Stimulated activated CD4-positive, alpha-beta T cell treated with anti-CD3 and anti-CD28 coated beads, Interleukin-12 subunit alpha, Interleukin-12 subunit beta, amount 100 ng/mL, for 4 hours (primary cell): ENCODE measurements around the gene FAM83F.

Experiments
- DNase-seq: peaks from one replicate; pipeline ENCODE4 v3.0.0-alpha.2; 2020

Gene FAM83F

DNA sequence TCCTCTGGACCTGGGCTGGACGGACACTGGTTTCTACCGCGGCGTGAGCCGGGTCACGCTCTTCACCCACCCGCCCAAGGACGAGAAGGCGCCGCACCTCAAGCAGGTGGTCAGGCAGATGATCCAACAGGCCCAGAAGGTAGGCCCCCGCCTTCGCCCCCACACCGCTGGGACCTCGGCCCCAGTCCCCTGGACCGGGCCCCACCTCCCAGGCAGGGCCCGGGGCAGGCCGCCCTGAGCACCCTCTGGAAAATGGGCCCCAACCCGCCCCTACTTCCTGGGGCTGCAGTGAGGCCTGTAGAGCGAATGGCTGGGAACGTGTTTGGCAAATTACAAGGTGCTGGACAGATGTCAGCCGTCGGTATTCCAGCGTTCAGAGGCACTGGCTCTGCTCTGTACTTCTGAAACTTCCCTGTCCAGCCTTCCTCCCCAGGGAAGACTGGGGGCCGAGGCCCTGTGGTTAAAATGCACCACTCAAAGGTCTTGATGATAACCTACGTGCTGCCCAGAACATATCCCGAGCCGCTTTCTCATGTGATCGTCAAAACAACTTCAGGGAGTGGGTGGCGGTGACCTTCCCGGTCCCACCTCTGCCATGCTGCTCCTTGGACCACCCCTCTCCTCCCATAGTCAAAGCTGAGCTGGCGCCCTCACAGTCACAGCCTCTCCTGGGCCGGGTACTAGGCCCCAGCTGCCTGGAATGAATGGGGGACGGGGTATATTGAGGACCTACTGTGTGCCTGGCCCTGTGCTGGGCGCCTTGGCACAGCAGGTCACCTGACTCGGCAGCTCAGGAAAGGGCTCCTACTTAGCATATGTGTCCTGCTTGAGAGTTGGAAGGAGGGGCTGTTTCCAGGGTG lies 869 bp downstream of the FAM83F start:
- no peak for DNase-seq

DNA sequence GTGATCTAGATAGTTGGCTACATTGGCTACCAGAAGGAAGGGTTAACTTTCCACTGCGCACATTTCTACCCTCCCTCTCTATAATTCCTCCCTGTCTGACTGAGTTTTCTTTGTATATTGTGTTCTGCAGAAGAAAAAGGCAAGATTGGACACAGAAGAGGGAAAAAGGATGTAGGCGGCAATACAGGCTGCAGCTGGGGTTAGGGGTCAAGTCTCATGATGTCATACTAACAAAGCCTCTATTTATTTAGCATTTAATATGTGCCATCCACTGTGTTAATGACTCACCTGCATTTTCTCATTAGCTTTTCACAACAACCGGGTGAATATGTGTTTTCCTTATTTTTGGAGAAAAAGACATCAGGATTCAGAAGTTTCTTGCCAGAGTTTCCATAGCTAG lies 2.0 kb downstream of the FAM83F start:
- DNase-seq: no peak

DNA sequence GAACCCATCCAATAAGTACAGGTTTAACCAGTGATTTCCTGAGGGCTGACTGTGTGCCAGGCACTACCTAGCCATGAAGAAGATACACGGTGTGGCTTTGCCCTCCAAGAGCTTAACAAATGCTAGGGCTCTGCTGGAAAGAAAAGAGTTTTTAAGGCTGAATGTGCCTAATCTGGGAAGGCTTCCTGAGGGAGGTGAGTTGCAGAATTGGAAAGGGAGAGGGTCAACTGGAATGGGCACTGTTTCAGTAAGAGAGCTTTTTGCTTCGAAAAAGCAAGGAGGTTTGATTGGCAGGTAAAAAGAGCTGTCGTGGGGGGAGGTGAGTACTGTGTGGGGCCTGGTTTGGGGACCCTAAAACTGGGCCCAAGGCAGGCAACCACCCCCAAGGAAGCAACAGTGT lies 2.7 kb downstream of the FAM83F start:
- DNase-seq: no peak

DNA sequence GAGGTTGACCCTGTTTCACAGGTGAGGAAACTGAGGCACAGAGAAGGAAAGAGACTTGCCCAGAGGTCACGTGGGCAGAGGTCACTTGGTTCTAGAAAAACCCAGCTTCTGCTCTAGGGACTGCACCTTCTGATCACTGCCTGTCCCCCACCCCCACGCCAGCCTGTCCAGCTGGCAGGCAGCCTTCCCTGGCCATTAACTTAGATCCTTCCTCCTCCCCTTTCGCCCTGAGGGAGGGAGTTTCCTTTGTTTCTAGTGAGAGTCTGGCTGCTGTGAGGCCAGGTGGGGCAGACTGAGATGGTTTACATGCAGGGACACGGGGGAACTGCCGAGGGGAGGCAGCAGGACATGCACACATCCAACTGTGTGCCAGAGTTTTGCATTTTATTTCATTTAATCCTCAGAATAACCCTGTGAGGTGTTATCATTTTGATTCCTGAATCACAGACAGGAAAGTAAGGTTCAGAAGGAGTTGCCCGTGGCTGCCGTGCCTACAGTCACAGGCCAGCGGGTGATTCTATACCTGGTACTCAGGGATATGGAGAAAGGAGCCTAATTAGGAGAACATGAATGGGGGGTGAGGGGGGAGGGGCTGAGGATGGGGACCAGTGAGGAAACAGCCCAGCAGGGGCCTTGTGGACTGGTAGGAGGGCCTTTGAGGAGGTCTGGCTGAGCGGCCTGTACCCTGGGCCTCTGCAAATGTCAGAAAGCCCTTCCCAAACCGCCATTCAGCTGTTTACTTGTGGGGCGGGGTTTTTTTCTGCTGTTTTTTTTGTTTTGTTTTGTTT lies 3.4 kb downstream of the FAM83F start:
- DNase-seq: no peak

DNA sequence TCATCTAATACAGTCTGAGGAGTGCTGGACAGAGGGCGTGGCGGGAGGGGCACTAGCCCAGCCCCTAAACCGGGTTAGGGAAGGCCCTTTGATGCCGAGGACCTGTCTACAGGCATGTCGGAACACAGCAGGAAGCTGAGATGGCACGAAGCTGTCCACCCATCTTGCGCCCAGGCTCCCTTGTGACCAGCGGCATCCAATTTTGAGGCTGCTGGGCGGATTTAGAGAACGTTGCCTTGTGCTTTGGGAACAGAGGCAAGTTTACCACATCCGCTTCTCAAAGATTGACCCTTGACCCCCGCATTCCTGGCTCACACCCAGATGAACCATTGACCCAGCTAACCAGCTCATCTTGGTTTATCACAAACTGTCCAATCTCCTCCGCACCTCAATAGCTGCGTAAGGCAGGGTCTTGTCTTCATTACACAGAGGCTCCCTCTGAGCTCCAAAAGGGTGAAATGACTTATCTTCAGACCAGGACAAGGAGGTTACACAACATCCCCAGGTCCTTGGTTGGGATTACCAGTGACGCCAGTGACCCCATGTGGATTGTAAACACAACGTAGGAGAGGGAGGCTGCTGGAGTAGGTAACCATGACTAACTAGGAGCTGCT lies 4.5 kb downstream of the FAM83F start:
- no peak for DNase-seq

DNA sequence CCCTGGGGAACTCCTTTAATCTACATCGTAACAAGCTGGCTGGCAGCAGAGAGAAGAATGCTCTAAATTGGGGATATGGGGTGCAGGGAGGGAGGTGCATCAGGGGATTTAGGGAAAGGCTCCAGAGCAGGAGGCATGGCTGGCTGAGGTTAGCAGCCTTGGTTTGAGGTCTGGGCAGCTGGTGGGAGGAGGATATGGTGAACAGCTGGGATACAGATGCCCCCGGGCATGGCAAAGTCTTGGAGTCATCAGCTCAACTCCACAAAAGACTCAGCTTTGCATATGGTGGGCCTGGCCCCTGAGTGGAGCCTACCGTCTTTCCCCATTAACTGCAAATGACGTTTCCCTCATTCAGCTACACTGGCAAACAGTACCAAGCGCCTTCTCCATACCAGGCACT lies 5.4 kb downstream of the FAM83F start:
- no peak for DNase-seq

DNA sequence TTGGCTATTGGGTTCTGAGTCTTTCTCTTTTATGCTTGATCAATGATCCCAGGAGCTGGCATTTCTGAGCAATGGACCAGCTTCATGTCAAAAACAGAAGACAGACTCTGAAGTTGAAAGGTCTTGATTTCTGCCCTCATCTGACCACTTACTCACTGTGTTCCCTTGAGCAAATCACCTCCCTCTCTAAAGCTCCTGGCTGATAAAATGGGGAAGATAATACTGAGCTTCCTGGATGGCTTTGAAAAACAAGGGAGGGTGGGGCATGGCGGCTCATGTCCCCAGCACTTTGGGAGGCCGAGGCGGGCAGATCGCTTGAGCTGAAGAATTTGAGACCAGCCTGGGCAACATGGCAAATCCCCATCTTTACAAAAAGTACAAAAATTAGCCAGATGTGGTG lies 6.4 kb downstream of the FAM83F start:
- no peak for DNase-seq

DNA sequence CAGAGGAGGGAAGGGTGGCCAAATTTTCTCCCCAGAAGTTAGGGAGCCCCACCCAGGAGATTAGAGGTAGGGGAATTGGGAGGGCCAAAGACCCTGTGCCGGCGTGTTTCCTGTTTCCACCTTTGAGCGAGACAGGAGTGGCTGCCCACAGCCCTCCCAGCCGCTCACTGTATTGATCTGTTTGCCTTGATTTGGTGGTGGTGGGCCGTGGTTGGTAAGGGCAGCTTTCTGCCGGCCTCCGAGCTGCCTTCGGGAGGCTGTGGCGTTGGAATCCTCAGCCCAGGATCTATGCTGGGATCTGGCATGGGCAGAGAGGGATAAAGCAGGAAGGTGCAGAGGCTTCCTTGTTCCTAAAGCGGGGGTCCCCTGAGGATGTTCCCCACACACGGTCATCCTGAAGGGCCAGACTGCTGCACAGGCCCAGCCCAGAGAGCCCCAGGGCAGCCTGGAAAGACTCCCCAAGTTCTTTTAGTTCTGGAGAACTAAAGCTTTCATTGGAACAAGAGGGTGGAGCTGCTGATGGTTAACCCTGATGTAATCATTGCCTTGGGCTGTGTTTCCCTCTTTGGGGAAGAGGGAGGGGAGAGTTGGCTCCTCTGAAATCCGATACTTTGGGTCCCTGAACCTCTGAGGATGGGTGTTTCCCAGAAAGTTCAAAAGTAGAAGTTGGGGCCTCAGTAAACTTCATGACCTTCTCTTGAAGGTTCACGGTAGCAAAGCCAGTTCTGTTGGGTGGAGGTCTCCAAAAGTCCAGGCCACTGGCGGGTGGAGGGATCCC lies 7.2 kb downstream of the FAM83F start:
- no peak for DNase-seq

DNA sequence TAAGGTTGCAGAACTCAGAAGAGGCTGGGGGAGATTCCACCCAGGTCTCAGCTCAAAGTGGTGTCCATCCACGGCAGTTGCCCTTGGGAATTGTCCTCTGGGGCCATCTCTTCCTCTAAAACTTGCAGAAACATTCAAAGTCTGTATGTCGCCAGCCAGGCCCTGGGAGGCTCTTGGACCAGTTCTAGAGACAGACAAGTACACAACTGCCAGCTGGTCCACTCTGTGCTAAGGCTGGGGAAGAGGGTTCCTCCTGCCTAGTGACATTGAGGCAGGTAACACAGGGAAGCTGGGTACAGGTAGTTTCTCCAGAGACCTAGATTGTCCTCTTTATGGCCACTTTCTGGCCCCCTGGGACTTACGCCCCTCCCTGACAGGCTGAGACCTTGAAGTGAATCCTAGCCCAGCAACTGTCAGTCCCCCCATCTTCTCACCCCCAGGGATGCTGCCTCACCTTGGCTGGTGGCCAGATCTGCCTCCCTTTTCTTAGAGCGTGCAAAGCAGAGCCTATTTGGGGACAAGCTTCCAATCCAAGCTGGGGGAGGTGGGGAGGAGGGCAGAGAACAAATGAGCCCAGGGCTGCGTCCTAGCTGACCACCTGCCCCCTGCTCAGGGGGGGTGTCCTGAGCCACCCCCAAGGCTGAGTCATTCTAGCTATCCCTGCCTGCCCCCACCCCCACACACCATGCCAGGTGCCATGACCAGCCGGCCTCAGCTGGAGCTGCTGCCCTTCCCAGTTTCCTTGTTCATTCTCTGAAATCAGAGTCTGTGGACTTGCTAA lies 8.4 kb downstream of the FAM83F start:
- no peak for DNase-seq

DNA sequence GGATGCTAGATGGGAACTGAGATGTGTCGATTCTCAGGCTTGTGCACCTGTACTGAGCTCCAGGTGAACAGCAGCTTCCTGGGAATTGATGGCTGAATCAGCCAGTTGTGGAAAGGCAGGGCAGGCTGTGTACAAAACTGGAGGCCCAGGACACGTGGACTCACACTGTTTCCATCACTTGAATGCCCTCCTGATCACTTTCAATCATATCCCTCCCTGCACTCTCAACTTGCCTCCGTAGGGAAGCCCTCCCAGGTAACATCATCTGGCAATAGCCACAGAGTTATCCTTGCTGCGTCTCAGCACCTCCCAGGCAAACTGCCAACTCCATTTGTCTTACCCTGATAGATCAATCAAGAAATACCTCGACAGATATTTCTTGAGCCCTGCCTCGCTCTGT lies 10.1 kb downstream of the FAM83F start:
- no peak for DNase-seq

DNA sequence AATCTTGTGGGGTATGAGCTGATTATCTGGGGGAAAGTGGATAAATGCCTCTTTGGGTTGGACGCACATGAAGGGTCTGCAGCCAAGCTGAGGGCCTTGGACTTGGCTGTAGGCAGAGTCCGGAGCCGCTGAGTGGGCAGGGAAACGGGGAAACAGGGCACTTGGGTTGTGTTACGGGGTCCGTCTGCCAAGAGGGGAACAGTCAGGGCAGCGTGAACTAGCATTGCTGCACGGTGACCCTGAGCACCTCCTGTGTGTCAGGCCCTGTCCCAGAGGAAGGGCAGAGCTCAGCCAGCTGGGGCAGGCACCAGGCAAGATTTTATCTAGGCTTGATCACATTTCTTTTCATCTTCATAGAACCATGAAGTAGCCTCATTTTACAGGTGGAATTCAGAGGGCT lies 11.9 kb downstream of the FAM83F start:
- DNase-seq: no peak

DNA sequence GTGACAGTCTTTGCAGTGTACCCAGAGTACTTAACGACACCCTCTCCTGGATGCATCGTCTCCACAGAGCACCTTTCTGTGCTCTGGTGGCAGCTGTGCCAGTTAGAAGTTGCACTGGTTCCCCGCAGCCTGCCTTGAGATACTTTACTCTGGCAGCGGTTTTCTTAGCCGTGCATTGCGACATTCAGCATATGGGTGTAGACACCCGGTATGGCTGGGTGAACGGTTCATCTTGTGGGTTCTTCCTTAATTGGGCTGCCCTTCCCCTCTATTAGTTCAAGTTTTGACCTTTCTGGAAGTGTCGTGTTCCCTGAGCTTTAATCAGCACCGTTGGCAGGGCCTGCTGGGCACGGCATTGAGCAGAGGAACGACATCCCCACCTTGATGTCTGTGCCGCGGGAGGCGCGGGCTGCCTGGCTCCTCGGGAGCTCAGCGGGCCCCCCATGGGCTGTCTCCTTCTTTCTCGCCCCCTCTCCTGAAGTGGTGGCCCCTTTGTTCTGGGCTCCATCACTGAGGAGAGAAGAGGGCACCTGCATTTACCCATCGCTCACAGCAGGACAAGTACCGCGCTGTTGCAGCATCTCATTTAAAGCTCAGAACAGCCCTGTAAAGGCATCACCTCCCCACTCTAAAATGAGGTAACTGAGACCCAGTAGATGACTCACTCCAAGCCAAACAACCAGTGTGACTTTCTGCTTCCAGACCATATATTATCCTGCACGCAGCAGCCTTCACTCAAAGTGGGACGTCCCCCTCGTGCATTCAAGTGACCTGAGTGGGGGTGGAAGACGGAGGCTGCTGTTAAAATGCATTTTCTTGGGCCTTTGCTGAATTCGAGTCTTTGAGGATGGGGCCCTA lies 13.3 kb downstream of the FAM83F start:
- DNase-seq: no peak

DNA sequence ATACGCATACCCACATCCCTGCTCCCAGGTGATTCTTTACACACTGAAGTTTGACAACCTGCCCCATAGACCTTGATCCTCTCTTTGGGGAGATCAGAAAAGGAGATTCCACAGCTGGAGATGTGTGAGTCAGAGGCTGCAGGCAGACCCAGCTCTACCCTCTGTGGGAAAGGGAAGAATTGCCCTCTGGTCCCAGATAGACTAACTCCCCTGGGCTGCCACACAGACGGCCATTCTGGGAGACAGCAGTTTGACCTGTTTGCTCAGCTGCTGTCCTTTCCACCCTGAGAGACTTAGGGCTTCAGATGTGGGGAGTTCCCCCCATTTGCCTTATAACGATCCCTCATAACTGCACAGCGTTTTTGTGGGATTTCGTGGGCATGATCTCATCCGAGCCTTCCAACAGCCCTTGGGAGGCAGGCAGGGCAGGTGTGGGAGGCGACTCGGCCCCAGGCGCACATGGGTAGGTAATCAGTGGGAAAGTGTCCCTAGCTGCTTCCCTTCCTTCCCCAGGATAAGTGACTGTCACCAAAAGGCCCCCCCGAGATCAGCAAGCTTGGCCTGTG lies 14.1 kb downstream of the FAM83F start:
- no peak for DNase-seq

DNA sequence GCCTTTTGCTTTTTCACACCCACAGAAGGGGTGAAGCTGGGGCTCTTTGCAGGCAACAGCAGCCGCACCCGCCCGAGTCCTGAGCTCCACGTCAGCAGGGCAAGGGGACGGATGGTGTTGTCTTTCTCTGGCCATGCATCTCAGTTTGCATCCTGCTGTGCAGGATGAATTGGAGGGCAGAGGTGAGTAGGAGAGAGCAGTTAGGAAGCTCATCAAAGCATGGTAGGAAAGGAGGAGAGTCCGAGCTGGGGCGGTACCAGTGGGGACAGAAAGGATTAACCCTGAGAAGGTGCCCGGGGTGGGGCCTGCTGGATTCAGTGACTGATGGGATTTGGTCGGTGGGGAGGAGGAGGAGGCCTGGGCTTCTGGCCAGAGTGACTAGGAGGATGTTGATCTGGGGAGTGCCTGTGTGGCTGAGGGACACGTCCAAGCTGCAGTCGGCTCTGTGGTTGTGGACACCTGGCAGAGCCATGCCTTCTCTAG lies 14.6 kb downstream of the FAM83F start:
- no peak for DNase-seq

DNA sequence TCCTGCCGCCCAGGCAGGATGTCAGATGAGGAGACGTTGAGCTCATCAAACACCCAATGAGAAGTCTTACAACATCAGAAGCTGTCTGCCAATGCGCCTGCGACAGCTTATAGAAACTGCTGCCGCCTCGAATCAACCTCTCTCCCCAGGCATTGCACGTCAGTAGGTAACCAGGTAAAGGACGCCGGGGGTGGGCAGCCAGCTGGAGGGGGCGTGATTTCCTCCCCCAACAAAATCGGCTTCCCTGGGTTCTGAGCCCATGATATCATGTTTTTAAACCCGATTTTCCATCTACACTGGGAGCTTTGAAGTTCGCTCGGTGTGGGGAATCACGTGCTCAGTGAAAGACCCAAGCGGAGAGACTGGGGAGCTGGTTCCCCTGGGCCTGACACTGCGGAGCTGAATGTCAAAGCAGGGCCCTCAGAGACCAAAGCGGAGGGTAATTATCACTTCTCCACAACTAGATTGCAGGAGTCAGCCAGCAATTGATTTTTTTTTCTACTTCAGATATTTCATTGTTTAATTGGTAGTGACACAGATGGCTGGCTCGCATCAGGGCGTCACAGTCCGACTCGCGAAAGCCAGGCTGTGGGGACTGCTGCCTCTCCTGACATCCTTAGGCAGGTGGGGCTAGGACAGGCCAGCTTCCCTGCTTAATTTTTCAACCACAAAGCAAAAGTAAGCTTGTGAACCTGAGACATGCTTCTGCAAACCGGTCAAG lies 15.4 kb downstream of the FAM83F start:
- DNase-seq: no peak

DNA sequence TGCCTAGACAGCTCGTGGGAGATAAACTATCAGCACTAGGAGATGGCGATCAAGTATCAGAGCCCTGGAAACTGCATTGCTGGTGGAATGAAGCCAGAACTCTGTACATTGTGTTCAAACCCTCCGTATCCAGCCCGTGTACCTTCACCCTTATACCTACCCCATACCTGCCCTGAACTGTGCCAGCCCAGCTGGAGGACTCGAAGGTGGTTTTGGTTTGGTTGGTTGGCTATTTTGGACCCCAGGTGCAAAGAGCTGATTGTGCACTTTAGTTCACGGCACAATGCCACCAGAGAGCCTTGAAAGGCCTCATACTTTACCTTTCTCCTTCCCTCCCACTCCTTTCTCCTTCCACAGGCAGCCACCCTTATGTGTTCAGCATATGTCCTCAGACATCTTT lies 16.0 kb downstream of the FAM83F start:
- no peak for DNase-seq

DNA sequence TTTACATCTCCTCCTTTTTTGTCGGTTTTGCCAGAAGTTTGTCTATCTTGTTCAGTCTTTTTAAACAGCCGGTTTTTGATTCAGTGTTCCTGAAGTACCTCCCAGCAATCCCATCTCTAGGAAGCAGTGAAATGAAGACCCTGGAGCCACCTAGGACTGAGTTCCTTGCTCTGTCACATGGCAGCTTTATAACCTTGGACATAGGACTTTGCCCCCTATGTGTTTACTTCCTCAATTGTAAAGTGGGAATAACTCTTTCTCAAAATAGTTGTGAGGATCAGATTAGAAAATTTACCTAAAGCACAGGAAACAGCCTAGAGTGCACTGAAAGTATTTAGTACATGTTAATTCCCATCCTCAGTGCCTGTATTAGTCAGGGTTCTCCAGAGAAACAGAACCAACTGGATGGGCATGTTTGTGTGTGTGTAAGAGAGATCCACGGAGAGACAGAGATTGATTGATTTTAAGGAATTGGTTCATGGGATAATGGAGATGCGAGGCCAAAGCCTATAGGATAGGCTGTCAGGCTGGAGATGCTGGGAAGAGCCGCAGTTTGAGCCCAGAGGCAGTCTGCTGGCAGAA lies 20.0 kb downstream of the FAM83F start:
- no peak for DNase-seq

DNA sequence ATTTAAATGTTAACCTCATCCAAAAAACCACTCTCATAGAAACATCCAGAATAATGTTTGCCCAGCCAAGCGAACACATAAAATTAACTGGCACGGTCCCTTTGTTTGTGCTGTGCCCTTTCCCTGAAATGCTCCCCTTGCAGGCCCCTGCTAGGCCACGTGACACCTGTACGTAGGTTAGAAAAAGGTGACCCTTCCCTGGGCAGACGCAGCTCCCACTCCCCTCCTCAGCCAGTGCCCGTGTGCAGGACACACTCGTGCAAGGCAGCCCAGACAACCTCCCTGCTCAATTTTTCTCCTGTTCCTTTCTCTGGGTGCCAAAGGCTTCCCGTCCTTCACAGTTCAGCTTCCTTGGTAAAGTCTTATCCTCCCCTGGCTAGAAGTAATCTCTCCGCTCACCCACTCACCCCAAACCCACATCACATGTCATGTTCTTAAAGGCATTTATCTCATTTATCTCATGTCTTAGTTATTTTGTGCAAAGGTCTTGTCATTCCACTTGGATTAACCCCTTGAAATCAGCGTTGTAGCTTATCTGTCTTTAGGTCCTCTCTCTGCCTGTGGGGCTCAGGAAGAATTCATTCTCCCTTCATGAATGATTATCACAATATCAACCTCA lies 20.7 kb downstream of the FAM83F start:
- DNase-seq: no peak

DNA sequence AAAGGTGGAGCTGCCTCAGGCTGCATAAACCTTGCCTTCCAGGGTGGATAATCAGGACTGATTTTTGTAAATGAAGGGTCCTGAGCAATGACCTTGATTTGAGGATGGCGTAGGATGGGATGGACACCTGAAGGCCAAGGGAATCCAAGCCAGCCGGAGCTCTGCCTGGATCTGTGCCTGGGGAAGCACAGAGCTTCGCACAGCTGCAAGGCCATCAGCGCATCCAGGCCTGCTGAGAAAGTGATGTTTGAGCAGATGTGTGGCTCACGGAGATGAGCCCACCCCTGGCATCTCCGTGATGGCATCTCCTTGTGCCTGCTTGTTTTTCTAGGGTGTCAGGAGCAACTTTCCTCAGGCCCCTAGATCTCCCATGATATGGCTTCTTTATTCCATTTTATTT lies 23.3 kb downstream of the FAM83F start:
- DNase-seq: no peak
